H1 (cell line): ENCODE measurements around the gene ACAD9. TPM values are rescaled to one million over a fixed set of nuclear protein-coding genes. Genes with fewer than 3 reads are reported as not detected.

Experiments used
- CTCF ChIA-PET: fragments of 300-600 bp; sonication (Branson Sonifier 250); formaldehyde crosslinking; loops from one replicate; lab custom pipeline; 2021; ENCODE audit not compliant: partially characterized antibody; lab: Charles Lee
- POLR2A ChIA-PET: fragments of 300-600 bp; sonication (Branson Sonifier 250); formaldehyde crosslinking; loops from one replicate; lab custom pipeline; 2021; ENCODE audit warnings: inconsistent platforms; ENCODE audit not compliant: partially characterized antibody; lab: Charles Lee
- DNase-seq, 2 experiments: peaks; one replicate each; pipeline versions ENCODE4 v3.0.0 to v3.0.0-alpha.2; 2010 to 2022; ENCODE audit warnings: low spot score in 2 of 2, low read depth in 1 of 2, mixed read lengths in 1 of 2
- FAIRE-seq: peaks from 2 replicates; lab custom pipeline; 2011; peaks lifted over from hg19 to GRCh38; lab: Jason Lieb, UNC
- H2AFZ ChIP-seq: 2 replicates; pipeline ENCODE4 v1.8.1; 2012; ENCODE audit warnings: low read length, inconsistent platforms
- H2AK5ac ChIP-seq: 2 replicates; pipeline ENCODE4 v1.6.1; 2013; ENCODE audit warnings: low read depth, low read length
- H2BK120ac ChIP-seq: replicated peaks from 2 replicates; pipeline ENCODE3; 2013; ENCODE audit warnings: low read depth, low read length, inconsistent platforms
- H2BK12ac ChIP-seq: 2 replicates; pipeline ENCODE4 v1.6.1; 2013; ENCODE audit warnings: low read depth, low read length
- H2BK15ac ChIP-seq: 2 replicates; pipeline ENCODE4 v1.6.1; 2013; ENCODE audit warnings: low read length
- H2BK20ac ChIP-seq: 2 replicates; pipeline ENCODE4 v1.6.1; 2013; ENCODE audit warnings: low read length
- H2BK5ac ChIP-seq: 2 replicates; pipeline ENCODE4 v1.6.1; 2013; ENCODE audit warnings: low read depth, low read length
- H3K14ac ChIP-seq: 2 replicates; pipeline ENCODE4 v1.6.1; 2013; ENCODE audit warnings: inconsistent platforms; ENCODE audit not compliant: insufficient read length
- H3K18ac ChIP-seq: 2 replicates; pipeline ENCODE4 v1.6.1; 2013; ENCODE audit warnings: low read length; ENCODE audit errors: extremely low read depth
- H3K23ac ChIP-seq: 2 replicates; pipeline ENCODE4 v1.6.1; 2013; ENCODE audit warnings: inconsistent platforms; ENCODE audit not compliant: insufficient read length
- H3K23me2 ChIP-seq: 2 replicates; pipeline ENCODE4 v1.6.1; 2013; ENCODE audit warnings: low read depth, low read length
- H3K27ac ChIP-seq: 2 replicates; pipeline ENCODE4 v1.6.1; 2011; ENCODE audit warnings: low read depth, low read length, inconsistent platforms
- H3K27me3 ChIP-seq, 4 experiments: replicated peaks in 1 of 4; 1 replicate in 1 of 4; 2 replicates in 3 of 4; pipeline versions ENCODE4 v1.6.1 to v1.8.1; 2011 to 2013; ENCODE audit warnings: low read length in 3 of 4, mild to moderate bottlenecking in 3 of 4, inconsistent platforms in 2 of 4, mixed read lengths in 2 of 4, moderate library complexity in 1 of 4; ENCODE audit not compliant: control insufficient read depth in 3 of 4, insufficient read depth in 3 of 4; ENCODE audit errors: extremely low read depth in 1 of 4
- H3K36me3 ChIP-seq, 4 experiments: 2 replicates each; pipeline versions ENCODE4 v1.6.1 to v1.8.1; 2011 to 2013; ENCODE audit warnings: mild to moderate bottlenecking in 4 of 4, low read length in 3 of 4, moderate library complexity in 2 of 4, control low read depth in 1 of 4, inconsistent platforms in 1 of 4; ENCODE audit not compliant: insufficient read depth in 4 of 4, control insufficient read depth in 2 of 4
- H3K4ac ChIP-seq: replicated peaks from 2 replicates; pipeline ENCODE3; 2013; ENCODE audit warnings: low read length, low read depth, mixed read lengths, inconsistent platforms; ENCODE audit not compliant: insufficient read length
- H3K4me1 ChIP-seq, 4 experiments: replicated peaks in 1 of 4; 1 replicate in 1 of 4; 2 replicates in 3 of 4; pipeline versions ENCODE4 v1.6.1 to v1.8.1; 2011 to 2013; ENCODE audit warnings: low read length in 3 of 4, inconsistent platforms in 2 of 4, mixed read lengths in 1 of 4; ENCODE audit not compliant: insufficient read depth in 4 of 4, control insufficient read depth in 3 of 4
- H3K4me2 ChIP-seq, 2 experiments: 2 replicates each; pipeline versions ENCODE4 v1.6.1 to v1.8.1; 2011 to 2013; ENCODE audit warnings: low read depth in 2 of 2, low read length in 2 of 2, control low read depth in 1 of 2, inconsistent platforms in 1 of 2, mild to moderate bottlenecking in 1 of 2; ENCODE audit not compliant: insufficient read depth in 1 of 2
- H3K4me3 ChIP-seq, 4 experiments: fragments of 200-600, 300-600 bp in 1 of 4; sonication (generic), shearing (Covaris generic), sonication (Bioruptor Twin) in 1 of 4; 2 replicates each; pipeline versions ENCODE4 v1.5.1 to v1.8.1; 2011 to 2016; ENCODE audit warnings: low read length in 4 of 4, low read depth in 3 of 4, control low read depth in 2 of 4, inconsistent platforms in 2 of 4, mild to moderate bottlenecking in 2 of 4, mixed read lengths in 1 of 4, moderate library complexity in 1 of 4; ENCODE audit not compliant: insufficient read depth in 2 of 4; ENCODE audit errors: extremely low read depth in 1 of 4
- H3K56ac ChIP-seq: replicated peaks from 2 replicates; pipeline ENCODE3; 2013; ENCODE audit warnings: low read depth, mild to moderate bottlenecking, mixed read lengths, low read length, inconsistent platforms; ENCODE audit not compliant: insufficient read length
- H3K79me1 ChIP-seq: 2 replicates; pipeline ENCODE4 v1.6.1; 2013; ENCODE audit warnings: low read depth, low read length, control low read depth
- H3K79me2 ChIP-seq, 2 experiments: 2 replicates each; pipeline versions ENCODE4 v1.6.1 to v1.8.1; 2012 to 2013; ENCODE audit warnings: low read length in 2 of 2, mild to moderate bottlenecking in 2 of 2, inconsistent platforms in 1 of 2; ENCODE audit not compliant: insufficient read depth in 2 of 2, control insufficient read depth in 1 of 2
- H3K9ac ChIP-seq, 4 experiments: replicated peaks in 1 of 4; 1 replicate in 1 of 4; 2 replicates in 3 of 4; pipeline versions ENCODE4 v1.6.1 to v1.8.1; 2011 to 2013; ENCODE audit warnings: low read depth in 3 of 4, low read length in 3 of 4, control low read depth in 2 of 4, mild to moderate bottlenecking in 2 of 4, moderate library complexity in 2 of 4, inconsistent platforms in 1 of 4; ENCODE audit errors: extremely low read depth in 1 of 4
- H3K9me3 ChIP-seq, 2 experiments: 2 replicates each; pipeline versions ENCODE4 v1.6.1 to v1.8.1; 2012 to 2013; ENCODE audit warnings: mild to moderate bottlenecking in 2 of 2, moderate library complexity in 2 of 2, control low read depth in 1 of 2, inconsistent platforms in 1 of 2, low read depth in 1 of 2, low read length in 1 of 2, mixed read lengths in 1 of 2; ENCODE audit not compliant: insufficient read depth in 2 of 2
- H4K20me1 ChIP-seq, 2 experiments: replicated peaks in 1 of 2; 2 replicates each; pipeline versions ENCODE3 to v1.8.1; 2011 to 2013; ENCODE audit warnings: inconsistent platforms in 2 of 2, low read length in 2 of 2, mild to moderate bottlenecking in 1 of 2; ENCODE audit not compliant: insufficient read depth in 2 of 2, control insufficient read depth in 1 of 2
- H4K5ac ChIP-seq: 2 replicates; pipeline ENCODE4 v1.6.1; 2013; ENCODE audit warnings: low read length, low read depth, mixed read lengths, inconsistent platforms; ENCODE audit not compliant: insufficient read length
- H4K8ac ChIP-seq: 2 replicates; pipeline ENCODE4 v1.8.0; 2013; ENCODE audit warnings: mild to moderate bottlenecking, moderate library complexity, low read length, inconsistent platforms; ENCODE audit not compliant: insufficient read depth; ENCODE audit errors: extremely low read depth
- H4K91ac ChIP-seq: replicated peaks from 2 replicates; pipeline ENCODE3; 2013; ENCODE audit warnings: low read length, mixed read lengths, inconsistent platforms; ENCODE audit not compliant: insufficient read length
- BRCA1 ChIP-seq: IDR thresholded peaks from 2 replicates; pipeline ENCODE4 v1.6.1; 2012; ENCODE audit warnings: low read depth, low read length, improper control_type of control experiment
- CHD2 ChIP-seq: IDR thresholded peaks from 2 replicates; pipeline ENCODE4 v1.6.1; 2012; ENCODE audit warnings: low read length, improper control_type of control experiment
- EGR1 ChIP-seq: IDR thresholded peaks from 2 replicates; pipeline ENCODE4 v1.6.1; 2011; ENCODE audit warnings: low read depth, low read length, borderline replicate concordance
- FOSL1 ChIP-seq: IDR thresholded peaks from 2 replicates; pipeline ENCODE4 v1.6.1; 2011; ENCODE audit warnings: mild to moderate bottlenecking, low read depth, low read length, moderate library complexity; ENCODE audit not compliant: insufficient read depth
- MAFK ChIP-seq: IDR thresholded peaks from 2 replicates; pipeline ENCODE4 v1.6.1; 2012; ENCODE audit warnings: low read depth, mild to moderate bottlenecking, improper control_type of control experiment, low read length
- NRF1 ChIP-seq: IDR thresholded peaks from 2 replicates; pipeline ENCODE4 v1.6.1; 2011; ENCODE audit warnings: mild to moderate bottlenecking, low read depth, low read length, improper control_type of control experiment
- PHF8 ChIP-seq: fragments of 200-600 bp; sonication (generic); conservative IDR thresholded peaks from 2 replicates; pipeline ENCODE4 v1.7.1; 2012; ENCODE audit warnings: low read depth, mild to moderate bottlenecking, inconsistent platforms, low read length, moderate library complexity
- RFX5 ChIP-seq: IDR thresholded peaks from 2 replicates; pipeline ENCODE4 v1.6.1; 2011; ENCODE audit warnings: low read depth, low read length, improper control_type of control experiment, borderline replicate concordance
- WGBS, 2 experiments: shearing (Covaris generic) in 1 of 2; methylation state at CpG; one replicate each; pipeline versions ENCODE4 v1.1.6 to v1.1.7; 2013 to 2015; ENCODE audit warnings: low lambda C conversion rate in 2 of 2, mixed read lengths in 2 of 2, inconsistent platforms in 1 of 2, low coverage in 1 of 2, missing lambda C conversion rate in 1 of 2; ENCODE audit not compliant: insufficient replicate concordance in 2 of 2, insufficient coverage in 1 of 2, insufficient read length in 1 of 2; ENCODE audit errors: extremely low coverage in 1 of 2, missing lambda C conversion rate in 1 of 2; 5-methylcytosine and 5-hydroxymethylcytosine counted together
- polyA plus RNA-seq, 7 experiments: library from polyadenylated mRNA; depleted of rRNA in 3 of 7; stranded (reverse) in 5 of 7; unstranded in 2 of 7; fragments of >200 nt in 5 of 7; fragments of 200-250 nt in 2 of 7; gene quantifications; 1 replicate in 5 of 7; 2 replicates in 1 of 7; 4 replicates in 1 of 7; pipeline versions ENCODE4 v1.2.1 to v1.2.3, GENCODE V29; 2011 to 2013; ENCODE audit warnings: missing spikeins in 2 of 7, mixed read lengths in 2 of 7
- total RNA-seq: library from RNA; stranded (reverse); fragmentation: NEBNext Ultra II Directional; extraction: Animal tissue kit (Norgen Biotek cat#: 25700); gene quantifications from 2 replicates; pipeline ENCODE4 v1.2.1, GENCODE V29; 2021

ACAD9 gene
- total and polyA plus RNA-seq, 2 of the 8 experiments (the other 6 are each of a cell fraction or from before 2014, with no cell fraction given): 27.5 to 28.9 TPM

DNA sequence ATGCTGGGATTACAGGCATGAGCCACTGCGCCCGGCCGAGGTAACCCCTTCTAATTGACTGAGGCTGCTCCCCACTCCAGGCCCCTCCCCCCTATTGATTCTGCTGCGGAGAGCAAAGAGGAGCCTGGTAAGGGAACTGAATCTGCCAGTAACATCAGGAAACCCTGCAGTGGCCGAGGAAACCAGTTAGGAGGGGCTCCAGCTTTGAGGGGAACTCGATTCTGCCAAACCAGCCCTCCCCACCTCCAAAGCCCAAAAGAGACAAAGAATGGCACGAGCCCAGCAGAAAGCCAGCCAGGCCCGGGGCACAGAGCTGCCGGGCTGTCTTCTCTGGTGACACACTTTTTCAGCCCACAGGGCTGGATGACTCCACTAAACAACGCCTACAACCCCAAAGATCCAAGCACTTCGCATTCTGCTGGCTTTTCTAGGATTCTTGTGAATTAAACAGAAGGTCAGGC, 15.0 kb upstream of the ACAD9 start:
- no peak overlapping the region for H3K23ac ChIP-seq
- no peak overlapping the region for H3K9ac ChIP-seq
- ChIA-PET POLR2A (interaction anchor here (1.6 kb wide), 1 partner anchor 15 kb away, joined by 4 read pairs; the partner anchor contains the start of gene ACAD9), CTCF (interaction anchor here (0.7 to 7.0 kb wide), 6 partner anchors 12 to 316 kb away, joined by 3 to 42 read pairs (median 4); partner anchors contain the start of gene ACAD9)
- H3K27me3 ChIP-seq: no peaks in the 10 kb centered on the region
- H4K8ac ChIP-seq: no peak overlapping the region
- no peak overlapping the region for H2BK20ac ChIP-seq
- H3K56ac ChIP-seq: no peak overlapping the region
- no peak overlapping the region for H2BK5ac ChIP-seq
- H3K4me2 ChIP-seq: no peak overlapping the region; a peak in 1 of 4 replicates
- H3K79me2 ChIP-seq: no peaks in the 10 kb centered on the region
- no peak overlapping the region for H3K4ac ChIP-seq
- H2AK5ac ChIP-seq: no peak overlapping the region
- H3K4me3 ChIP-seq: no peak overlapping the region
- WGBS, 2 experiments: 85% methylated on average over 11 of the region's 11 CpGs; no CpG with 5 or more reads in 1 of the 2 experiments
- H3K36me3 ChIP-seq: no peaks in the 10 kb centered on the region; a peak in 1 of 8 replicates
- no peak overlapping the region for H2BK15ac ChIP-seq
- no peak for DNase-seq
- H2BK12ac ChIP-seq: no peak overlapping the region
- no peak overlapping the region for H2AFZ ChIP-seq
- H3K4me1 ChIP-seq: peaks cover 0 to 6% (median 0%) of the 10 kb centered on the region in 4 experiments; a peak in 1 of 7 replicates
- peaks cover 16 to 22% of the 10 kb centered on the region in 2 experiments for H3K9me3 ChIP-seq
- H3K23me2 ChIP-seq: no peaks in the 10 kb centered on the region
- TF ChIP-seq FOSL1 (no peak), PHF8 (no peak), RFX5 (no peak), CHD2 (no peak), NRF1 (no peak), BRCA1 (no peak), EGR1 (no peak), MAFK (no peak)
- no peaks in the 10 kb centered on the region for H4K20me1 ChIP-seq
- no peak for FAIRE-seq
- no peak overlapping the region for H2BK120ac ChIP-seq
- no peak overlapping the region; the same call in 1 of the 2 replicates for H3K27ac ChIP-seq
- no peaks in the 10 kb centered on the region for H3K79me1 ChIP-seq
- H4K5ac ChIP-seq: no peak overlapping the region
- H3K18ac ChIP-seq: no peak overlapping the region; the same call in 1 of the 2 replicates
- H3K14ac ChIP-seq: no peak overlapping the region
- H4K91ac ChIP-seq: no peak overlapping the region
